ENCODE data around the gene RAB1A. TPM values are rescaled to one million over a fixed set of nuclear protein-coding genes. Genes with fewer than 3 reads are reported as not detected.
A peak's percentile ranks its signal among the peaks of the same experiment; 100 is the strongest.
"Not testable (repeated sequence)": the region's sequence is repeated elsewhere in the genome, so short reads cannot be mapped to it uniquely, and the experiment has no call there.

Gene RAB1A
- total RNA-seq, 2 donors from 2014 or later = 118 to 163 TPM

- no peak for DNase-seq
- no peak for ATAC-seq
- intact Hi-C loops (cut with DNase I) = no loop called here
These were observed 14.7 kb upstream of the RAB1A start for GRCh38 chr2:65144571-65144970.

GRCh38 chr2:65142515-65142914 is 12.6 kb upstream of the RAB1A start:
- no peak for DNase-seq
- intact Hi-C loops (cut with DNase I) = no loop called here
- no peak for ATAC-seq

GRCh38 chr2:65137197-65137775 is 7.4 kb upstream of the RAB1A start:
- intact Hi-C loops (cut with DNase I) = no loop called here
- DNase-seq (no peak), ATAC-seq (no peak)

GRCh38 chr2:65136253-65136652 is 6.3 kb upstream of the RAB1A start:
- intact Hi-C loops (cut with DNase I) = no loop called here
- ATAC-seq (no peak), DNase-seq (no peak)

GRCh38 chr2:65134158-65134557 is 4.3 kb upstream of the RAB1A start:
- no peak for ATAC-seq
- intact Hi-C loops (cut with DNase I) = no loop called here
- no peak for DNase-seq

GRCh38 chr2:65133626-65134025 is 3.7 kb upstream of the RAB1A start:
- DNase-seq = no peak
- ATAC-seq = no peak
- intact Hi-C loops (cut with DNase I) = no loop called here

- intact Hi-C loops (cut with DNase I); ATAC-seq; DNase-seq: not testable (repeated sequence)
These were observed 3.0 kb upstream of the RAB1A start for GRCh38 chr2:65132930-65133329.

- DNase-seq (no peak), ATAC-seq (peak; percentile 55 to 60)
- intact Hi-C loops (cut with DNase I) = no loop called here
These were observed 814 bp upstream of the RAB1A start for GRCh38 chr2:65130664-65131175.

- peak; percentile 59 for DNase-seq
These were observed 550 bp downstream of the RAB1A start for GRCh38 chr2:65129286-65129825.

GRCh38 chr2:65128297-65129190 is 1.4 kb downstream of the RAB1A start:
- intact Hi-C loops (cut with DNase I) = loop anchor here in 1 of 2 donors (5.0 kb wide), 2 partner anchors 36 to 61 kb away; no protein-coding TSS in a partner anchor
- ATAC-seq = no peak
- DNase-seq = no peak

More at GRCh38 chr2:65129286-65129825, 550 bp downstream of the RAB1A start:
- peak; percentile 28 to 47 for ATAC-seq
- intact Hi-C loops (cut with DNase I) = loop anchor here in 1 of 2 donors (5.0 kb wide), 2 partner anchors 37 to 62 kb away; no protein-coding TSS in a partner anchor

GRCh38 chr2:65125457-65125856 is 4.4 kb downstream of the RAB1A start:
- intact Hi-C loops (cut with DNase I) = loop anchor here in 1 of 2 donors (5.0 kb wide), 2 partner anchors 33 to 58 kb away; no protein-coding TSS in a partner anchor
- DNase-seq = peak; percentile 45
- ATAC-seq = not testable (repeated sequence)

GRCh38 chr2:65122313-65122712 is 7.6 kb downstream of the RAB1A start:
- intact Hi-C loops (cut with DNase I) = no loop called here
- no peak for ATAC-seq
- no peak for DNase-seq

GRCh38 chr2:65120990-65121693 is 8.8 kb downstream of the RAB1A start:
- intact Hi-C loops (cut with DNase I) = no loop called here
- DNase-seq (no peak), ATAC-seq (no peak)

GRCh38 chr2:65116645-65117044 is 13.3 kb downstream of the RAB1A start:
- intact Hi-C loops (cut with DNase I) = no loop called here
- ATAC-seq = no peak
- no peak for DNase-seq

GRCh38 chr2:65114921-65115320 is 15.0 kb downstream of the RAB1A start:
- ATAC-seq = no peak
- intact Hi-C loops (cut with DNase I) = no loop called here
- DNase-seq = no peak

GRCh38 chr2:65113816-65114215 is 16.1 kb downstream of the RAB1A start:
- ATAC-seq = no peak
- intact Hi-C loops (cut with DNase I) = no loop called here
- no peak for DNase-seq

- DNase-seq (no peak), ATAC-seq (no peak)
- intact Hi-C loops (cut with DNase I) = no loop called here
These were observed 16.7 kb downstream of the RAB1A start for GRCh38 chr2:65113229-65113628.

- DNase-seq (no peak), ATAC-seq (no peak)
- intact Hi-C loops (cut with DNase I) = no loop called here
These were observed 17.3 kb downstream of the RAB1A start for GRCh38 chr2:65112633-65113032.

GRCh38 chr2:65108780-65109179 is 21.1 kb downstream of the RAB1A start:
- ATAC-seq (no peak), DNase-seq (no peak)
- intact Hi-C loops (cut with DNase I) = no loop called here

Data from left cardiac atrium (tissue), 4 donors.